ENCODE data around the gene CCDC71. TPM values are rescaled to one million over a fixed set of nuclear protein-coding genes. Genes with fewer than 3 reads are reported as not detected.
A peak's percentile ranks its signal among the peaks of the same experiment; 100 is the strongest.

CCDC71 gene
- polyA plus RNA-seq, 3 donors = 1.0 to 11.2 (median 1.2) TPM

DNA sequence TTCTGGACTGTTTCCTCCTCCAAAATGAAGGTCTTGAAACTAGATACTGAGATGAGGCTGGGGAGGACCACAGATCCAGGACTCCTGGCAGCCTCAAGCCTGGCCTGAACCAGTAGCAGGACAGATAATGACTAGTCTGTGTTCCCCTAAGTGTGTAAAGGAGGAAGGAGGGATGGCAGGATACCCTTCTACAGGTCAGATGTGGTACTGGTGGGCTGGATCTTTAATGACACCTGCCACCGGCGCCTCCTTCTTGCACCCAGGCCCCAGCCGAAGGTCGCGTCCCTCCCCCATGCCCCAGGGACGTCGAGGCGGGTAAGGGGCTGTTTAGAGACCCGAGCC lies 46.1 kb downstream of the CCDC71 start:
- peaks cover 11% of the 10 kb centered on the region for H3K4me1 Mint-ChIP-seq
- Histone ChIP-seq H2AFZ (ENCODE audit: insufficient read depth, low read depth, low read length, poor library complexity, severe bottlenecking) (peak overlapping the region; percentile 87), H3K4me3 (replicated peaks in 1 of 3; ENCODE audit: low read depth in 2 of 3, low read length in 3 of 3) (peak overlapping the region; percentile 73 to 97 (median 91)), H4K20me1 (ENCODE audit: insufficient read depth, low read length) (peaks cover 8% of the 10 kb centered on the region), H3K4me2 (replicated peaks; ENCODE audit: extremely low read depth, low read length, poor library complexity, severe bottlenecking) (peak overlapping the region; percentile 87), H3K4me1 (ENCODE audit: control insufficient read depth in 1 of 2, insufficient read depth in 2 of 2, low read length in 2 of 2) (peaks cover 16 to 23% of the 10 kb centered on the region in 2 donors), H3K27me3 (ENCODE audit: control insufficient read depth in 2 of 2, insufficient read depth in 2 of 2, low read length in 2 of 2) (no peaks in the 10 kb centered on the region), H3K27ac (ENCODE audit: low read depth in 1 of 2, low read length in 2 of 2) (peak overlapping the region; percentile 93 to 95), H3K9me3 (replicated peaks in 1 of 2; ENCODE audit: control insufficient read depth in 1 of 2, insufficient read depth in 1 of 2, low read length in 2 of 2) (no peaks in the 10 kb centered on the region), H3K9ac (ENCODE audit: insufficient read depth, low read length, poor library complexity, severe bottlenecking) (peak overlapping the region; percentile 97), H3K79me2 (ENCODE audit: insufficient read depth, low read length) (peaks cover 27% of the 10 kb centered on the region), H3K36me3 (replicated peaks in 1 of 2; ENCODE audit: control insufficient read depth in 1 of 2, insufficient read depth in 2 of 2, low read length in 2 of 2) (peaks cover 41 to 43% of the 10 kb centered on the region in 2 donors)
- DNase-seq = peak in 1 of 3 donors; percentile 13
- H3K9me3 Mint-ChIP-seq = peaks cover 0 to 2% (median 0%) of the 10 kb centered on the region in 7 donors
- WGBS (ENCODE audit: insufficient coverage) = 0% methylated on average over 9 of the region's 9 CpGs
- no peaks in the 10 kb centered on the region for H3K27me3 Mint-ChIP-seq (ENCODE audit: low read depth in 3 of 3)
- H3K27ac Mint-ChIP-seq = peak overlapping the region; percentile 85 to 94 (median 92)
- H3K36me3 Mint-ChIP-seq = peaks cover 33 to 38% of the 10 kb centered on the region in 2 donors
- peak overlapping the region; percentile 81 to 88 for H3K4me3 Mint-ChIP-seq
- TF ChIP-seq, protein P1, sequence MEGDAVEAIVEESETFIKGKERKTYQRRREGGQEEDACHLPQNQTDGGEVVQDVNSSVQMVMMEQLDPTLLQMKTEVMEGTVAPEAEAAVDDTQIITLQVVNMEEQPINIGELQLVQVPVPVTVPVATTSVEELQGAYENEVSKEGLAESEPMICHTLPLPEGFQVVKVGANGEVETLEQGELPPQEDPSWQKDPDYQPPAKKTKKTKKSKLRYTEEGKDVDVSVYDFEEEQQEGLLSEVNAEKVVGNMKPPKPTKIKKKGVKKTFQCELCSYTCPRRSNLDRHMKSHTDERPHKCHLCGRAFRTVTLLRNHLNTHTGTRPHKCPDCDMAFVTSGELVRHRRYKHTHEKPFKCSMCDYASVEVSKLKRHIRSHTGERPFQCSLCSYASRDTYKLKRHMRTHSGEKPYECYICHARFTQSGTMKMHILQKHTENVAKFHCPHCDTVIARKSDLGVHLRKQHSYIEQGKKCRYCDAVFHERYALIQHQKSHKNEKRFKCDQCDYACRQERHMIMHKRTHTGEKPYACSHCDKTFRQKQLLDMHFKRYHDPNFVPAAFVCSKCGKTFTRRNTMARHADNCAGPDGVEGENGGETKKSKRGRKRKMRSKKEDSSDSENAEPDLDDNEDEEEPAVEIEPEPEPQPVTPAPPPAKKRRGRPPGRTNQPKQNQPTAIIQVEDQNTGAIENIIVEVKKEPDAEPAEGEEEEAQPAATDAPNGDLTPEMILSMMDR (IDR thresholded peaks at IDR 0.05) = no peak
- intact Hi-C loops (cut with micrococcal nuclease) = no loop called here

DNA sequence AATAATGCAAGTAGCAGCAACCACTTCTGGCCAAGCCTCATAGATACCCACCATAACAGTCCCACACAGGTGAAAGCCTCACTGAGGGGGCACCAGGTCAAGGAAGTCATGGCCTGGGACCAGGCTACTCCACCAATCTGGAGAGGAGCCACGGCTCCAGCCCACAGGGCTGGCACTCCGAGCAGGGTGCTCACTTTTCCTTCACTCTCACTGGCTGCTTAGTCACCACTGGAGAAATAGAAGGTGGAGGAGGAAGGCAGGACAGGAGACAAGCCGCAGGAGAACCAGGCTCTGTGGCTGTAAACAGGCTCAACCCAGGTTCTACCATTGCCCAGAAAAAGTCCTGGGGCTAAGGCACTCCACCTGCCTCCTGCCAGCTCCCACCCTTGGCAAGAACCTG lies 46.7 kb downstream of the CCDC71 start:
- H4K20me1 ChIP-seq (ENCODE audit: insufficient read depth, low read length) = peaks cover 8% of the 10 kb centered on the region
- TF ChIP-seq, protein P1 (IDR thresholded peaks at IDR 0.05) = no peak
- H3K4me2 ChIP-seq (replicated peaks; ENCODE audit: extremely low read depth, low read length, poor library complexity, severe bottlenecking) = peak overlapping the region; percentile 87
- H3K4me3 Mint-ChIP-seq = peak overlapping the region; percentile 81 to 88
- H3K4me1 Mint-ChIP-seq = peaks cover 11% of the 10 kb centered on the region
- H3K36me3 ChIP-seq (replicated peaks in 1 of 2; ENCODE audit: control insufficient read depth in 1 of 2, insufficient read depth in 2 of 2, low read length in 2 of 2) = peaks cover 47 to 50% of the 10 kb centered on the region in 2 donors
- H3K27me3 ChIP-seq (ENCODE audit: control insufficient read depth in 2 of 2, insufficient read depth in 2 of 2, low read length in 2 of 2) = no peaks in the 10 kb centered on the region
- H3K27ac ChIP-seq (ENCODE audit: low read depth in 1 of 2, low read length in 2 of 2) = peak overlapping the region in 1 of 2 donors; percentile 95
- H3K27me3 Mint-ChIP-seq (ENCODE audit: low read depth in 3 of 3) = no peaks in the 10 kb centered on the region
- DNase-seq = no peak
- peaks cover 16 to 23% of the 10 kb centered on the region in 2 donors for H3K4me1 ChIP-seq (ENCODE audit: control insufficient read depth in 1 of 2, insufficient read depth in 2 of 2, low read length in 2 of 2)
- H3K27ac Mint-ChIP-seq = peak overlapping the region; percentile 85 to 94 (median 92)
- peaks cover 0 to 2% (median 0%) of the 10 kb centered on the region in 7 donors for H3K9me3 Mint-ChIP-seq
- peak overlapping the region in 1 of 3 experiments; percentile 91 for H3K4me3 ChIP-seq (replicated peaks in 1 of 3; ENCODE audit: low read depth in 2 of 3, low read length in 3 of 3)
- H3K79me2 ChIP-seq (ENCODE audit: insufficient read depth, low read length) = peaks cover 27% of the 10 kb centered on the region
- peaks cover 39 to 44% of the 10 kb centered on the region in 2 donors for H3K36me3 Mint-ChIP-seq
- H3K9ac ChIP-seq (ENCODE audit: insufficient read depth, low read length, poor library complexity, severe bottlenecking) = peak overlapping the region; percentile 97
- WGBS (ENCODE audit: insufficient coverage) = 80% methylated on average over 1 of the region's 3 CpGs
- intact Hi-C loops (cut with micrococcal nuclease) = no loop called here
- H2AFZ ChIP-seq (ENCODE audit: insufficient read depth, low read depth, low read length, poor library complexity, severe bottlenecking) = no peak overlapping the region
- H3K9me3 ChIP-seq (replicated peaks in 1 of 2; ENCODE audit: control insufficient read depth in 1 of 2, insufficient read depth in 1 of 2, low read length in 2 of 2) = no peaks in the 10 kb centered on the region

All from CD14-positive monocyte (primary cell).